HG02798 (cell line): Measurements from ENCODE around the gene OCSTAMP.

Source experiments
- ATAC-seq: cut with Tn5 transposase; IDR thresholded peaks from one replicate; pipeline ENCODE4 v1.9.1; 2021; ENCODE audit warnings: mild to moderate bottlenecking; ENCODE audit not compliant: unreplicated experiment, poor library complexity

Gene OCSTAMP

DNA sequence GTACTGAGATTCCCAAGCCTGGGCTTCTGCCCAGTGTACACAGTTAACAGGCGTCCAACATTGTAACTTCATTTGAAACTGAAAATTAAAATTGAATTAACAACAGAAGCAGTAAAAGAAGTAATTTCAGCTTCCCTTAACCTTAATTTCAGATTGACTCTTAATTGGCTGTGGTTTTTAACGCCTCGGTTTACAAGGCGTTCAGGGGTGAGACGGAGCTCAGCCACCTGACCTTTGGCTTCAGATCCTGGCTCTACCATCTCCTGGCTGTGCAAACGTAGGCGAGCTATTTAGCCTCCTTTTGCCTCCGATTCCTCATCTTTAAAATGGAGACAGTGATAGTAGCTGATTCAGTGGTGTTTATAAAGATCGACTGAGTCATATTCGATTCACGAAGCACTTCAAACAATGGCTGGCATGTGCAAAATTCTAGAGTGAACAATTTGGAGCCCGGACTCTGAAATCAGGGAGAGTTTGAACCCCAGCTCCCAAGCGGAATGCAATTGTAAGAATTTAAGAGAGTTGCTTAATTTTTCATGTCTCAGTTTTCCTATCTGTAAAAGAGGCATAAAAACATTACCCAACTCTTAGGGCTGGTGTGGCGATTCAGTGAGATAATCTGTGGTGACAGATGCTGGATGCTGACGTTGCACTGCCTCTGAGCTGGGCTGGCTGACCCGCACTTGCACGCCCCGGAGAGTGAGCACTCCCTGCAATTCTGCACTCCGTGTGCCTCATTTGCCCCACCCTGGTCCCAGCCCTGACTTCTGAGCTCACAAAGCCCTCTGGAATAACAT is 23.5 kb upstream of the OCSTAMP start:
- ATAC-seq: no peak

- ATAC-seq: no peak
Measured at GRCh38 chr20:46573234-46573633, 22.8 kb upstream of the OCSTAMP start.

DNA sequence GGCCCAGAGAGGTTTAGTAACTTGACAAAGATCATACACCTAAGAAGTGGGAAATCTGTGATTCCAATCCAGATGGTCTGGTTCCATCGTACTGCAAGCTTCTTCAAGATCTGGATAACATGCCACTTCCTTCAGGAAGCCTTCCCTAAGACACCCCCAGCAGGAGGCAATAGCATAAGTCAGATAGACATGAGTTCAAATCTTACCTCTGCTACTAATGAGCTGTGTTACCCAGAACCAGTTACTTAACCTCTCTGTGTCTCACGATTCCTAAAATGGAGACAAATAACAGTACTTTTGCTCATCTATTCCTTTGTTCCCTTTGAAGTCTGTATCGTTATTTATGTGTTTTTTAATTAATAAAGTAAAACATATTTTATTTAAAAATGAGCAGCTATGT is 22.3 kb upstream of the OCSTAMP start:
- ATAC-seq: no peak

DNA sequence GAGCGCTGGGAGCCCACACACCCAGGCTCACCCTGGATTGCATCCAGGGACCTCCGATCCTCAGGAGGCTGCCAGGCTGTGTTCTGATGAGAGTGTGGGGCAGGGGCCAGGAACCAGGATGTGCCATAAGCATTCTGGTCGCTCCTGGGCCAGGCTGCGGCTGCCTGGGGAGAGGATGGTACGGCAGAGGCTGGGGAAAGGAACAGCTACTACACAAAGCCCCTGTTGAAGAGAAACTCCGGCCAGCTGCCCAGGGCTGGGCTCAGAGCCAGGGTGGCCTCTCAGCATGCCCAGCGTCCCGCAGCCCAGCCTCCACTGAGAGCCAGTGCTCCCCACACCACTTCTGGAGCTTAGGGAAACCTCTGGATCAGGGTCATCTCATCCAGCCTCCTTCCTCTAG is 21.7 kb upstream of the OCSTAMP start:
- no peak for ATAC-seq

DNA sequence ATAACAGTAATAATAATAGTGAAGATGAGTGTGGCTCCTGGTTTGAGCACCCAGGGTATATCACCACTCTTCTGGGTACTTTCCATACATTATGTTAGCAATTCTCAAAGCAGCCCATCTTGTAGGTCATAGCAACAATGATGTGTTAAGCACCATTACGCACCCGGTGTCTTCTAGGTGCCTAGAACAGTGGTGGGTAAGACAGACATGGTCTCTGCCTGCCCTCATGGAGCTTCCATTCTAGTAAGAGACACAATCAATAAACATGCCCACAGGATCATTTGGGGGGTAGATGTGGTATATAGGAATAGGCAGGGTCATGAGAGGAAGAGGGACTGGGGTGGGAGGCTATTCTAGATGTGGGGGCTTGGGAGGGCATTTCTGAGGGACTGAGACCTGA is 21.0 kb upstream of the OCSTAMP start:
- ATAC-seq: no peak

- no peak for ATAC-seq
Measured at GRCh38 chr20:46570956-46571355, 20.5 kb upstream of the OCSTAMP start.

DNA sequence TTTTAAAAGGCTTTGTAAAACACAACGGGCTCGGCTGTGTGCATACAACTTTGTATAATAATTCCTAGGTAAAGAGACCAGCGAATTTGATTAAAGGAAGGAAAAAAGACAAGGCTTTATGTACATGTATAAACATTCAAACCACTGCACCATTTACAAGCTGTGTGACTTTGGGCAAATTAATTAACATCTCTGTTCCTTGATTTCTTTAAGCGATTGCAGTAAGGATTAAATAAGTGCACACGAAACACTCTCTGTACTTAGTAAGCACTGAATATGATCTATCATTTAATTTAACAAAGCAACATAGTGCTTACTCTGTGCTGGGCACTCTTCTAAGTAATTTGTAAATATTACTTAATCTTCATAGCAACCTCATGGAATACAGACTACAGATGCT is 19.5 kb upstream of the OCSTAMP start:
- no peak for ATAC-seq

DNA sequence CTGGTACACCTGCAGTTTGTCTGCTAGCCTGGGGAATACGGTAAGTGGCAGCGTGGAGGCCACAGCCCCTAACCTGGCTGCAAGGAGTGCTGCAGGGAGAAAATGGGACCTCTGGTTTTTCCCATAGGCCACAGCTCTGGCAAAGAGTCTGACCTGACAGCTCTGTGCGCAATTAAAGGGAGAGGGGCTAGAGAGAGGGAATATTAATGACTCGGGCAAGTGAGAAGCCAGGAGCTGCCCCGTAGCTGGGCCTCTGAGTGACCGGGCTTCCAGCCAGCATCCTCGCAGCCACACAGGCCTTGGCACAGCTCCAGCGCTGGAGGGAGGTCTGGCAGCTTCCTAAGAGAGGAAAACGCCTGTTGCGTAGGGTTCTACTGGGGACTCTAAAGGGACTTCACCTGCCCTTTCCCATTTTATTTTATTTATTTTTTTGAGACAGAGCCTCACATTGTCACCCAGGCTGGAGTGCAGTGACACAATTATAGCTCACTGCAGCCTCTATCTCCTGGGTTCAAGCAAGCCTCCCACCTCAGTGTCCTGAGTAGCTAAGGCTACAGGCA is 18.2 kb upstream of the OCSTAMP start:
- ATAC-seq: no peak

DNA sequence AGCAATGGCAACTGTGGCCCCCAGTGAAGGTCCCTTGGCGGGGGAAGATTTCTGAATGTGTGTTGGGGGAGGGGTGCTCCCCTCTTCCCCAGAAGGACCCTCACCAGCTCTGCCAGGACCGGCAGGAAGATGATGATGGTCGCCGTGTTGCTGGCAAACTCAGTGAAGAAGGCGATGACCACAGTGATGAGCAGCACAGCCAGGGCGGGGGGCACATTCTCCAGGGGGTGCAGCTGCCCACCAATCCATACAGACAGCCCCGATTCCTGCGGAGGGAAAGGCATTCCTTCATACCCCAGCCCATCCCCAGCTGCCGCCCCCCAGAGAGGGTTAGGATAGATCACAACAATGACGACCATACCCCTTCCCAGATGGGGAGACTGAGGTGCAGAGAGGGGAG is 15.7 kb upstream of the OCSTAMP start:
- ATAC-seq: no peak

- no peak for ATAC-seq
Measured at GRCh38 chr20:46564241-46564957, 13.9 kb upstream of the OCSTAMP start.

DNA sequence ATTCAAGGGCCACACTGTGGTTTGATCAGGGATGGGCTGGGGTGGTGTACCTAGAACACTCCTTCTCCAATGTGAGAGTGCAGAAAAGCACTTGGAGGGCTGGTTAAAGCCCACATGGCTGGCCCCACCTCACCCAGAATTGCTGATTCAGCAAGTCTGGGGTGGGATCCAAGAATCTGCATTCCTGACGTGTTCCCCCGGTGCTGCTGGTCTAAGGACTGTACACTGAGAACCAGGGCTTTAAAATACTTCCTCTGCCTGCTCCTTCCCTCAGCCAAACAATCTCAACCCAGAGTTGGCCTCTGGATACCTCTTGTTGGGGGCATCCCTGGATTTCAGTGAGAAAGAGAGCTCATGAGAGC is 13.4 kb upstream of the OCSTAMP start:
- ATAC-seq: no peak

DNA sequence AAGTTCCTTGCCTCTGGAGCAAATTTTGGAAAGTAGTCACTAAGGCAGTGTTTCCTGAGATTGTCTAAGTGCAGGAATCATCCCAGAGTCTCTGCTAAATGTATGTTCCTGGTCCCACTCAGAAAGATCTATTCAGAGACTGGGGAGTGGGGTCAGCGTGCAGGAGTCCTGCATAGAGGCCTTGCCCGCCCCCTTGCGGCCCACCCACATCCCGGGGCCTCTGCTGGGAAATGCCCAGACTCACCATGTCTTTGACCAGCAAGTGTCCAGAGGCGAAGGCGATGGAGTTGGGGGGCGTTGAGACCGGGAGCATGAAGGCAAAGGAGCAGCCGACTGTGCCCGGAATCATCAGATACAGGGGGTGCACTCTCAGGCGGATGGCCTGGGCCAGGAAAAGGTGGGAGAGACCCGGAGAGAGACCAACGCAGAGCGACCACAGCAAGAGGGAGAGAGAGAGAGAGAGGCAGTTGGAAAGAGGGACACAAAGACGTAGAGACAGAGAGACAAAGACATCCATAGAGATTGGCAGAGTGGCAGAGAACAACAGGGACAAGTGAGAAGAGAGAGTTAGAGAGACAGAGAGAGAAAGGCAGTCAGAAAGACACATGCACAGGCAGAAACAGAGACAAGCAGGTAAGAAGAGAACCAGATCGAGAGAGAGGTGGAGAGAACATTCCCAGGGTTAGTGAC is 12.9 kb upstream of the OCSTAMP start:
- ATAC-seq: no peak

GRCh38 chr20:46562373-46563169 is 12.1 kb upstream of the OCSTAMP start:
- ATAC-seq: peak; percentile 61

DNA sequence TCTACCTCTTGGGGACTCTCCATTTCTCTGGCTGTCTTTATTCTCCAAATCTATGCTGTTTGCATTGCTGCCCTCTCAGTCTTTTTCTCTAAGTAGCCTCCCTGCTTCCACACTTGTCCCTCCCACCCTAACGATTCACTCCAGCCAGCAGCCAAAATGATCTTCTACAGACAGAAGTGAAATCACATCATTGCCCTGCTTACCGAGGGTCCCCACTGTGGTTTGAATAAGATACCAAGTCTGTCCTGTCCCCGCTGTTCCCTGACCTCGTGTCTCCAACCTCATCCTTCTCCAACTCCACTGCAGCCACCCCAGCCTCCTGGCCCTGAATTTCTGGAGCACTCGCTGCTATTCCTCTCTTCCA is 11.5 kb upstream of the OCSTAMP start:
- no peak for ATAC-seq

- ATAC-seq: no peak
Measured at GRCh38 chr20:46559685-46560440, 9.4 kb upstream of the OCSTAMP start.

GRCh38 chr20:46559001-46559400 is 8.5 kb upstream of the OCSTAMP start:
- ATAC-seq: no peak

- ATAC-seq: no peak
Measured at GRCh38 chr20:46558511-46558959, 8.1 kb upstream of the OCSTAMP start.

GRCh38 chr20:46557231-46557956 is 6.9 kb upstream of the OCSTAMP start:
- ATAC-seq: no peak

DNA sequence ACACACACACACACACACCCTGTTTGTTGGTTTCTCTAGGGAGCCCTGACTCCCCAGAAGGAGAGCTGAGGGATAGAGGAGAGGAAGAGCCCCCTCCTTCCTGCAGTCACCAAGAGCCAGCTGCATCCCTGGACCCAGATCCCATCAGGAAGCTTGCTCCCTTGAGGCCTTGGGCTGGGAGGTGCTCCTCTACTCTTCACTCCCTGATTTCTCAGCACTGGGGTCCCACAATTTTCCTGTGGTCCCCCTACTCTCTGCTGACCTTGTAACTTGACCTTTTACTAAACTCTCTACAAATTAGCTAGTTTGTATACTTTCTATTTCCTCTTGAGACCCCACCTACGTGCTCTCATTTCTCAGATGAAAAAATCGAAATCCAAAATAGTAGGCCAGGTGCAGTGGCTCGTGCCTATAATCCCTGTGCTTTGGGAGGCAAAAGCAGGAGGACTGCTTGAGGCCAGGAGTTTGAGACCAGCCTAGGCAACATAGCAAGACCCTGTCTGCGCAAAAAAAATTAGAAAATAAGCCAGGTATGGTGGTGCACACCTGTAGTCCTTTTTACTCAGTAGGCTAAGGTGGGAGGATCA is 5.0 kb upstream of the OCSTAMP start:
- no peak for ATAC-seq
